ENCODE measurements around the gene ATG4A.

ATG4A gene, protein sequence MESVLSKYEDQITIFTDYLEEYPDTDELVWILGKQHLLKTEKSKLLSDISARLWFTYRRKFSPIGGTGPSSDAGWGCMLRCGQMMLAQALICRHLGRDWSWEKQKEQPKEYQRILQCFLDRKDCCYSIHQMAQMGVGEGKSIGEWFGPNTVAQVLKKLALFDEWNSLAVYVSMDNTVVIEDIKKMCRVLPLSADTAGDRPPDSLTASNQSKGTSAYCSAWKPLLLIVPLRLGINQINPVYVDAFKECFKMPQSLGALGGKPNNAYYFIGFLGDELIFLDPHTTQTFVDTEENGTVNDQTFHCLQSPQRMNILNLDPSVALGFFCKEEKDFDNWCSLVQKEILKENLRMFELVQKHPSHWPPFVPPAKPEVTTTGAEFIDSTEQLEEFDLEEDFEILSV

DNA sequence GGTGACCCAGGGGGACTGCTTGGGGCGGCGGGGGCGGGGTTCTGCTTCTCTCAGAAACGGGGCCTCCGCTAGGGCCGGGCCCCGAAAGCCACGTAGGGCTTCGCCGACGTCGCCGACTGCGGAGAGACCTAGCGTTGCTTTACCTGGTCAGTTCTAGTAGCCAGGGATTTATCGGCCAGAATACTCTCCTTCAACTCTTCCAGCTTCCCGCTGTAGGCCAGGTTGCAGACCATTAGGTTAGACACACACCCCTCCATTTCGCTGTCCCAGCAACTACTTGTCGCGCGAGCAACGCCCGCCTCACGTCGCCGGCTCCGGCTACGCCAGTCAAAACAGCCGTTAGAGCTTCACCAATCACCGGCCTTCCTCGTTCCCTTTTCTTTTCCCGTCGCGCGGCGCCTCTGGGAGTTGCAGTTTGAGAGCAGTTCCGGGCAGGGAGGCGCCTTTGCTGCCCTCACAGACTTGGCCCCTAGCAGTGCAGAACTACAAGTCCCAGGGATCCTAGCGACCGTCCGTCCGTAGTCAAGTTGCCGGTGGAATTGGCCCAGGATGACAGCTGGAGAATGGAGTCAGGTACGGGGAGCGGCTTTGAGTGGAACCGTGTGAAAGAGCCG lies at the start of gene ATG4A, which contains the start of gene PSMD10:
ATG4A (plus strand) TSS at position 515 of the 614 bp plus-strand sequence; CDS start at position 564, 49 bp downstream.
PSMD10 (minus strand) TSS at position 279 of the 614 bp plus-strand sequence; CDS start at position 257, 22 bp downstream.
- peak; percentile 82 for DNase-seq (ENCODE audit: low read depth)
- peak within 1 kb of the TSS; percentile 76 for H3K4me3 ChIP-seq (ENCODE audit: low read depth, low read length)

DNA sequence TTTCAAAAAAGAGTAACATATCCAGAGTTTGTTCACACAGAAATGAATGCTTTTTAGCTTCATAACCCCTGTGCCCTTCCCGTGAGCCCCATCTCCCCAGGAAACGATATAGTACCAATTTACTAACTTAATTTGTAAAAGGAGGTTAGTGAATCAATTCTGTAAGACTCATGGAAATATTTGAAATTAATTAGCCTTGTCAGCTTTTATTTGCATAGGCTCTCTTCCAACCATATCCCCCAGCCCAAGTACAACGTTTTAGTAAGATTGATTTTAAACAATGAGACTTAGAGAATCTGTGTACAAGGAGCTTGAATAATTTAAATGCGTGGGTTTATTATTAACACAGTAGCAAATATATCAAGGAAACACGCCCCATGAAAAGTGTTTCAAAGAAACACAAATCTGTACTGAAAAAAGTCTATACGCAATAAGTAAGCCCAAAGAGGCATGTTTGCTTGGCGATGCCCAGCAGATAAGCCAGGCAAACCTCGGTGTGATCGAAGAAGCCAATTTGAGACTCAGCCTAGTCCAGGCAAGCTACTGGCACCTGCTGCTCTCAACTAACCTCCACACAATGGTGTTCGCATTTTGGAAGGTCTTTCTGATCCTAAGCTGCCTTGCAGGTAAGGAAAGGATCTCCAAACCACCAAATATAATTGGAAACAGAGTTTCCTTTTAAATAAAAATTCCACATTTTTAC lies 46.9 kb upstream of the ATG4A start, which contains the start of gene VSIG1:
VSIG1 (plus strand) TSS at position 512 of the 703 bp plus-strand sequence; CDS start at position 578, 66 bp downstream.
- no peak within 1 kb of the TSS for H3K4me3 ChIP-seq (ENCODE audit: low read depth, low read length)
- no peak for DNase-seq (ENCODE audit: low read depth)

DNA sequence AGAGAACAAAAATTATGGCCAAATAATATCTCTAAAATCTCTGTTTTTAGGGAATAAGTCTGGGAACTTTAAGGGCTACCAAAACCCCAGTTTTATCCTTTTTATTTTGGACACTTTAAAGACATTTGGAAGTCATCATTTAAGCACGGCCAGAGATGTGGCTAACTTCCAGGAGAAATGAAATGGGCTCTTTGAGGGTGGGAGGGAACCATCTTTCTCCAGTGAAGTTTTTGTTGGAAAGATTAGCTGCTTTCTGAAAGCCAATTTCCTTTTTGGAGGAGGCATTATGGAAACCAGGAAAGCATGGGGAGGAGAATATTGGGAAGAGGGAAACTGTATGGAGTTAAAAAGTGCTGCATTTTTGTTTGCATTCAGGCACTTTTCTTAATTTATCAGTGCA lies 41.9 kb upstream of the ATG4A start:
- no peak overlapping the region for H3K4me3 ChIP-seq (ENCODE audit: low read depth, low read length)
- no peak for DNase-seq (ENCODE audit: low read depth)

DNA sequence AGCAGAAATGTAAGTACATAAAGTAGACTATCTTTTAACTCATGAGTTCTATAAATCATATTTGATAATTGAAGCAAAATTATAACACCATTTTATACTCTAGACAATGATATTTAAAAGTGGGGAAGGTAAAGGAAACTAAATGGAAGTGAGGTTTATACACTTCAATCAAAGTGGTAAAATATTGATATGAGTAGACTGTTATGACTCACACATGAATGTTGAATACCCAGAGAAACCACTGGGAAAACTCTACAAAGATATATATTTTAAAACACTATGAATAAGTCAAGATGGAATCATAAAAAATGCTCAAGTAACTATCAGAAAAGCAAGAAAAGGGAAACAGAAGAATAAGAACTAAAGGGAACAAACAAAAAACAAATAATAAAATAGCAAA lies 38.4 kb upstream of the ATG4A start:
- no peak for DNase-seq (ENCODE audit: low read depth)
- no peak overlapping the region for H3K4me3 ChIP-seq (ENCODE audit: low read depth, low read length)

DNA sequence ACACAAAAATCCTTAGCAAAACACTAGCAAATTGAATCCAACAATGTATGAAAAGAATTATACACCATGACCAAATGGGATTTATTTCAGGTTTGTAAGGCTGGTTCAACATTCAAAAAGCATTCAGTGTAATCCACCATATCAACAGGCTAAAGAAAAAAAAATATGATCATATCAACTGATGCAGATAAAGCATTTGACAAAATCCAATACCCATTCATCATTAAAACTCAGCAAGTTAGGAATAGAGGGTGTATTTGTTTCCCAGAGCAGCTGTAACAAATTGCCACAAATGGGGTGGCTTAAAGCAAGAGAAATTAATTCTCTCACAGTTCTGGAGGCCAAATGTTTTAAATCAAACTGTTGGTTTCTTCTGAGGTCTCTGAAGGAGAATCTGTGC lies 36.0 kb upstream of the ATG4A start:
- no peak for DNase-seq (ENCODE audit: low read depth)
- H3K4me3 ChIP-seq (ENCODE audit: low read depth, low read length), result no peak overlapping the region

DNA sequence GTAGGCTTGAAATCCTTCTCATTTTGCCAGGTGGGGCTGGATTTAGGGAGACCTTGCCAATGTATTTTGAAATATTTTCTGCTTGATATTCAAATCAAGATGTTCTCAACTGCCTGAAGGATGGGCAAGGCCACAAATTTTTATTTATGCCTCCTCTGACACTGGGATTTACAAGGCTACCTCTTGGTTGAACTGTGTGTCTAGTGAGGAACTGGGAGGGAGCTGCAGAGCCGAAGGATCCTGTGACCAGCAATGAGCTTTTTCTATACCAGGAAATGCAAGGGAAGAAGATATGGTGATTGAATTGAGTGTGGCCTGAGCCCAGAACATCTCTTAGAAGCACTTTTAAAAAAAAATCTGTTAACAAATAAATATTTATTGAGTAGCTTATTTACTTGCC lies 31.8 kb upstream of the ATG4A start:
- DNase-seq (ENCODE audit: low read depth), result no peak

DNA sequence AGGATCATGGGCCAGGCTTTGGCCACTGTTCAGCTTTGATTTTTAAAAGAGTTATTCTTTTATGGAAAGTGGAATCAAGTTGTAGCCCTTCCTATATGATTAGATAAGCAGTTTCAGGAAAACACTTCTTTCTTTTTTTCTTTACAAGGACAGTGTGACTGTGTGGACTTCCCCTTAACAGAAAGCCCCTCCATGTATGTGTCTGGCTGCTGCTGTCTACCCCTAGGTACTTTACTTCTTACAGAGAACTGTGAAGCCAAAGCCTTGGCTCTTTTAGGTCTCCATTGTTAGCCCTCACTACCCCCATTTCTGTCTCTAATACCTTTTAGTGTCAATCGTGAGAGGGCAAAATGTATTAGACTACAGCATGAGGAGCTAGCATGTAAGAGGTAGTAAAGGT lies 27.6 kb upstream of the ATG4A start:
- H3K4me3 ChIP-seq (ENCODE audit: low read depth, low read length), result no peak overlapping the region

More for the DNA sequence above, 31.8 kb upstream of the ATG4A start:
- no peak overlapping the region for H3K4me3 ChIP-seq (ENCODE audit: low read depth, low read length)

DNA sequence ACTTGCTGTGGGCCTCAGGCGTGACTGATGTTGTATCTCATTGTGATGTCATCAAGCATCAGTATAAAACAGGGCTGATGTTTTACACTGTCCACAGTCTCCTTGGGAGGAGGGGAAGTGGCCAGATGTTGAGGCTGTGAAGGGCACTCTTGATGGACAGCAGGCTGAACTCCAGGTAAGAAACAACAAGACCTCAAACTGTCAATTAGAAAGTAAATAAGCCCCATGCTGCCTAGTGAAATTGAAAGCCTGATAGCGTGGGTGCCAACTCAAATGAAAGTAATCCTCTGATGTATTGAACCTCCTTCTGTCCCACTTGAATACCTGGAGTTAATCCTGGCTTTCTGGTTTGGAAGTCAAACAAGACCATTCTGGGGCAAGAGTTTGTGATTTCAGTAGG lies 27.0 kb upstream of the ATG4A start:
- no peak for DNase-seq (ENCODE audit: low read depth)
- H3K4me3 ChIP-seq (ENCODE audit: low read depth, low read length), result no peak overlapping the region

More for the DNA sequence above, 27.6 kb upstream of the ATG4A start:
- DNase-seq (ENCODE audit: low read depth), result no peak

DNA sequence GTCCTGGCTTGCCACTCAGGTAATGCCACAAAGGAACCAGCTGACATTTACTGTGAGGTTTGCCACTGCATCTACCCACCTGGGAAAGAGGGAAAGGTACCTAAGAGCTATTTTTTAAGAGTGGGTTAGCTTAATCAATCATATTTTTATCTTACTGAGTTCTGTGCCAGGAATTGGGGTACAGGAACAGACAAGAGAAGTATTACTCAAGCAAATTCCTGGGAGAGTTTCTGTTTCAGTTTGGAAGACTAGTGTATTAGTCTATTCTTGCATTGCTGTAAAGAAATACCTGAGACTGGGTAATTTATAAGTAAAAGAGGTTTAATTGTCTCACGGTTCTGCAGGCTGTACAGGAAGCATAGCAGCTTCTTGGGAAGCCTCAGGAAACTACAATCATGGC lies 23.5 kb upstream of the ATG4A start:
- DNase-seq (ENCODE audit: low read depth), result no peak
- H3K4me3 ChIP-seq (ENCODE audit: low read depth, low read length), result no peak overlapping the region

DNA sequence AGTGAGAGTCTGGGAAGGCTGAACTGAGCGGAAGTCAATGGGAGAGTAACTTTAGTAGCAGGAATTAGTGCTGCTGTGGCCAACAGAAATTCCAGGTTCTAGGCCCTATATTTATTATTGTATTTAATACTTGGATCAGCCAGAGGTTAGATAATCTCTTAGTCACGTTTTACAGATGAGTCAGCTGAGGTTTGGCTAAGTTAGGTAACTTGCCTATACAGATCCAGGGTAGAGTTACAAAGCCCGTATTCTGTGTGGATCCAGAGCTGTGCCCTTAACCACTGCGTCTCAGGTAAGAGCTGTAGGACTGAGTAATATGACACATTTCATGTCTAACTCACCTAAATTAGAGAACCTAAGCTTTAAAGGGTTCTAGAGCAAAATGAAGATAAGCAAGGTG lies 20.7 kb upstream of the ATG4A start:
- H3K4me3 ChIP-seq (ENCODE audit: low read depth, low read length), result no peak overlapping the region
- DNase-seq (ENCODE audit: low read depth), result peak; percentile 4

DNA sequence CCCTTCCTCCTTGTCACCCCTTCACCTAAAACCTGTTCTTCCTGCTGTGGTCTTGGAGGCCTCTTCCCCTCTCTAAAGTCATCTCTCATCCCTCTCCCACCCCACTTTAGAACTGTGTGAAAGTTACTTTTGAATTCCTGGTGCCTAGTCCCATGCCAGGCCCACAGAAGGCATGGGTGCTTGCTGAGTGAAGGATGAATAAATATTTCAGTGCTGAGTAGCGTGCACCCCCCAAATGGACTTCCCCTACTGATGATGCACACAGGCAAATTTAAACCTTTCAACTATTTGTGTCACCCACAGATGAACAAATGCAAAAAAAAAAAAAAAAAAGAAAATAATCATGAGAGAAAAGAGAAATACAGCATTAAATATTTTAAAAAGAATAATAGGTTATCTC lies 20.0 kb upstream of the ATG4A start:
- H3K4me3 ChIP-seq (ENCODE audit: low read depth, low read length), result no peak overlapping the region
- no peak for DNase-seq (ENCODE audit: low read depth)

DNA sequence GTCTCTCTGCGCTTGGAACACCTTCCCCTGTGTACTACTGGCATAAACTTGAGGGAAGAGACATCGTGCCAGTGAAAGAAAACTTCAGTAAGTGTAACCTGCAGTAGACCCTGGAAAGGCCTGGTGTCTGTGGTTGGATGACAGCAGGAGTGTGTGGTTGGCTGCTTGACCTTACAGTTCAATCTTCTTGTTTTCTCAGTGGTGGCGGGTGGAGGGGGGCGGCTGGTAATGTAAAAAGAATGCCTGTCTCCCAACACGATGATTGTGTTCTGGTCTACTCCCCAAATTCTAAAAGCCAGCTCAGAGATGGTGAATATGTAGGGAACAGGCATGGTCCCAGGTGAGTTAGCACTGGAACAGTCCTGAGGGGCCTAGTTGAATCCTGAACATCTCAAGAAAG lies 18.8 kb upstream of the ATG4A start:
- DNase-seq (ENCODE audit: low read depth), result peak; percentile 48
- no peak overlapping the region for H3K4me3 ChIP-seq (ENCODE audit: low read depth, low read length)

DNA sequence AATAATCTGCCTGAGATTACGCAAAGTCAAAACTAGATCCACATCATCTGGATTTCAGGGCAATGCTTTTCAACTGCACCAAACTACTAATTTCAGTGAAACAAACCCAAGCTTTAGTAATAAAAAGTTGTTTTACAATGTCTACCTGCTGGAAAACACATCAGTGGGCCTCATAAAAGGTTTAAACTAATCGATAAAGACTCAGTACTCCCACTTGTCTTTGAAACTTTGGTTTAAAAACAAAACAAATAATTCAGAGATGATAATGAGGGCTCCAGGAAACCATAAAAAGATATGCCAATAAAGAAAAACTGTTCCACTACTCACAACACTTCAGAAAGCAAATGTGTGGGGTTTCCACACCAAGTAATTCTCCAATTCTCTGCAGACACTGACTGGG lies 10.5 kb upstream of the ATG4A start:
- no peak for DNase-seq (ENCODE audit: low read depth)
- H3K4me3 ChIP-seq (ENCODE audit: low read depth, low read length), result no peak overlapping the region

DNA sequence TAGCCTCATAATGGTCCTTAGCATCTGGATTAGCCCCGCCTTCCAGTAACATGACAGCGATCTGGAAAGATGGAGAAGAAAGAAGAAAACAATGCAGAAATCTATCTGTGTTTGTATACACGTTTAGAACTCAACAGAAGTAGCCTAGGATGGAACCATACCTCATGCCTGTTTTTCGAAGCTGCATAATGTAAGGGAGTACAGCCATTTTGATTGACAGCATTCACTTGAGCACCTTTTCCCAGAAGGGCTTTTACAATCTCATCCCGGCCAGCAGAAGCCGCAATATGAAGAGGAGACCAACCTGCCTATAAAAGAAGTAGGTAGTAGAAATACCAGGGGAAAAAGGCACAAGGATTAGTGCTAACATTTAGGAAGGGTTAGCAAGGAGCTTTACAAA lies 3.8 kb upstream of the ATG4A start:
- no peak overlapping the region for H3K4me3 ChIP-seq (ENCODE audit: low read depth, low read length)
- DNase-seq (ENCODE audit: low read depth), result no peak

DNA sequence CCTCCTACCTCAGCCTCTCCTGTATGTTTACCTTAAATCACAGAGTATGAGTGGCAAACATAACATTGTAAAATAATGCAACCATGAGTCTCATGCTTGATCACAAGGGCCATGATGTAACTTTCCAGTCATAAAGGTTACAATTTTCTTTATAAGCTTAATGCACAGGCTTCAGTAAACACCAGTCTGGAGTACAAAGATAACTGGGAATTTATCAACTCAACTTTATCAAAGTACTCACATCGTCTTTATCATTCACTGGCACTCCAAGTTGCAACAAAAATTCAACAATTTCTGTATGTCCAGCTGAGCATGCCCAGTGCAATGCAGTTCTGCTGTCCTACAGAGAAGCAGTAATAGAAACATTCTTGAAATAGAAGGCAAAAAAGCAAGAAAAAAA lies 3.1 kb upstream of the ATG4A start:
- no peak overlapping the region for H3K4me3 ChIP-seq (ENCODE audit: low read depth, low read length)
- DNase-seq (ENCODE audit: low read depth), result no peak

DNA sequence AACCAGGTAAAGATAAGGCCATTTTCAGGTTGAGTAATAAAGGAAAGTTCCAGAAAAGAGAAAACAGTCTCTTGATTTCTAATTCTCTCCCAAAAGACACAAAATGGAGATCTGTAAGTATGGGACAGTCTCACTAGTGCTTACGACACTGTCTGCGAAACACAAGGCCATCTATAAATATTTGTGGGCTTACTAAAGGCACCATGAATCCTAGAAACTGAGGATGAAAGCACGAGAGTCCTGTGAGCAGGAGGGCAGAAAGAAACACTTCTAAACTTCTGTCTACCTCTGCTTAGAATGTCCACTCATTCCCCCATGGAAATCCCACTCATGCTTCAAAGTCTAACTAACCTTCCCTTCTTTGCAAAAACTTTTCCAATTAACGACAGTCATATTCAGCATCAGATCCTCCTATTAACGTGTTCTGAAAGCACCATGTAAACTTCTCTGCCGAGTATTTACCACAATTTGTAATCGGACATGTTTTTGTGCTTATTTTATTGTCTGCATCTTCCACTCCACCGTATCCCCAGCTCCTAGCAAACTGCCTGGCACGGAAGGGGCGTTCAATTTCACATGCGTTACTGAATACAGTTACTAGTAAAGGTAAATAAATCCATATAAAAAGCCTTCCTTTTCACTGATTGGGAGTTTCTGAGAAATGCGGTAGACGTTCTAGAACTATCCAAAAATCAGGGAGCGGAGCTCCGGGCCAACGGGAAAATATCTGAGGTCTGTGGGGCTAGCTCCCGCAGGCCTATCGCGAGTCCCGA lies 901 bp upstream of the ATG4A start:
- H3K4me3 ChIP-seq (ENCODE audit: low read depth, low read length), result peak overlapping the region; percentile 76
- no peak for DNase-seq (ENCODE audit: low read depth)

DNA sequence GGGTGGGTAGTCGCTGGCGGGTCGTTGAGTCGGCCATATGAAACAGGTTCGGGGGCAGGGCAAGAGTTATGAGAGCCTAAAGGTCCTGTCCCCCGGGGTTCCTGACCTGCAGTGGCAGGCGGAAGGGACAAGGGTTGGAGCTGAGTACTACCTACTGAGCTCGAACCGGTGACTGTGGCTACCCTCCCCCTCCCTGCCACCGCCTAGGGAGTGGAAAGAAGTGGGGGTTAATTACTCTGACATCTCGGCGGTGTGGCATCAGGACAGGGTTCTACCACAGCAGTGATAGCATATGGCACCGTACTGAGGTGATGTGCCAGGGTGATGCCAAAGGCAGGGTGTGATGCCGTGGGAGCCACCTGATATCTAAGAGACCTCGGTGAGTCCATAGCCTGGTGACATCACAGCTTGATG lies 307 bp downstream of the ATG4A start:
- DNase-seq (ENCODE audit: low read depth), result no peak
- H3K4me3 ChIP-seq (ENCODE audit: low read depth, low read length), result peak overlapping the region; percentile 76

DNA sequence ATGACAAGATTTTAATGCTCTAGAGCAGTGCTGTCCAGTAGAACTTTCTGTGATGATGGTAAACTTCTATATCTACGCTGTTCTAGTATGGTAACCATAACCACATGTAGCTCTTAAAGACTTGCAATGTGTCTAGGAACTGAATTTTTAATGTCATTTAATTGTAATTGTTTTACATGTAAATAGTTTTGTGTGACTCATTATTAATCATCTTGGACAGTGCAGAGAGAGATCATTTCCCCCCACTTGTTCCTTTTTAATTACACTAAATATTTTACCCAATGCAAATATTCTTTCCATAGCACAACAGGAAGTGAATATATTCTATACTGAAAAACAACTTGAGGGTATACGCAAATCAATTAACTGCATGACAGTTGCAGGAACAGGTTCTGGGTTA lies 5.8 kb downstream of the ATG4A start:
- no peak overlapping the region for H3K4me3 ChIP-seq (ENCODE audit: low read depth, low read length)
- DNase-seq (ENCODE audit: low read depth), result no peak

DNA sequence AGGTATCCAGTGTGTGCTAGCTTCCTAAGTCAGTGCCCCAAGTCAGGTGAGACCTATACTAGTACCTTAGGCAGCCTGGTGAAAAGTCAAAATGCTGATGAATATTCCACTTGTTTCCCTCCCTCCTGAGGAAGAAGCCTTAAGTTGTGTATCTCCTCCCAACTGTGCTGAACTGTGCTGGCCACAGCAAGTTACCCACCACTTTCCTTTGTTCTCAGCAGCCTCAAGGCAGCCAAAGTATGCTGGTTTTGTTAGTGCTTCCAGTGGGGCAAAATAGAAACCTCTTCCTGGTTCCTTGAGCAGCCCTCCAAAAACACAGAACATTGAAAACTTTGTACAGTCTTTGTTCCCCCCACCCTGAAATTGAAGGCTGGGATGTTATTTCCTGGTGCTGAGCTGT lies 13.9 kb downstream of the ATG4A start:
- no peak for DNase-seq (ENCODE audit: low read depth)
- no peak overlapping the region for H3K4me3 ChIP-seq (ENCODE audit: low read depth, low read length)

DNA sequence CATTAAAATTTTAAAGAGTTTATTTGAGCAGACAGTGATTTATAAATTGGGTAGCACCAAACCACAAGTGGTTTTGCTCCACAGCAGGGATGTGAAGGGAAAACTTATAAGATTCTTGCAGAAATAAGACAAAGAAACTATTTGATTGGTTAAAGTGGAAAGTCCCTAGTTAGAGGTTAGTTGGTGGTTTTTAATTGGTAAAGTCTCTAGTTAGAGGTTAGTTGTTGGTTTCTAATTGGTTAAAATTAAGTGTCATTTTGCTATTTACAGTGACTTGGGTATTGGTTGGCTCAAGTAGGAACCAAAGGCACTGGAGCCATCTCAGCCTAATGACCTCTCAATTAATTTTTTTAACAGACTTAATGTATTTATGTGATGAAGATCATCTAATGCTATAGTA lies 23.0 kb downstream of the ATG4A start:
- no peak for DNase-seq (ENCODE audit: low read depth)
- no peak overlapping the region for H3K4me3 ChIP-seq (ENCODE audit: low read depth, low read length)

All from skeletal muscle cell (primary cell).